IMR-90 (cell line): ENCODE results near the gene GPR171.
"Not testable (repeated sequence)": the region's sequence is repeated elsewhere in the genome, so short reads cannot be mapped to it uniquely, and the experiment has no call there.

ENCODE experiments used
- CTCF ChIP-seq: conservative IDR thresholded peaks from 2 replicates; pipeline ENCODE4 v1.5.1; 2012; ENCODE audit warnings: mild to moderate bottlenecking, low read depth, low read length, improper control_type of control experiment
- NFE2L2 ChIP-seq: fragments of 150-350 bp; IDR thresholded peaks from 2 replicates; pipeline ENCODE4 v1.6.1; 2016; ENCODE audit warnings: low read depth, mild to moderate bottlenecking, low read length
- POLR2A ChIP-seq: IDR thresholded peaks from 2 replicates; pipeline ENCODE4 v1.6.1; 2012; ENCODE audit warnings: mild to moderate bottlenecking, low read depth, low read length

- TF ChIP-seq CTCF, POLR2A, NFE2L2: not testable (repeated sequence)
Observed at GRCh38 chr3:151232403-151232802, 29.4 kb upstream of the GPR171 start.
